Stimulated activated CD4-positive, alpha-beta T cell treated with anti-CD3 and anti-CD28 coated beads, Interleukin-12 subunit alpha, Interleukin-12 subunit beta, amount 100 ng/mL, for 48 hours (primary cell): ENCODE results near the gene KRT2.

Experiments
- DNase-seq, 3 donors: peaks; one replicate each; pipeline ENCODE4 v3.0.0-alpha.2; 2020; ENCODE audit warnings: low read depth in 2 of 3, low spot score in 1 of 3

Gene KRT2

DNA sequence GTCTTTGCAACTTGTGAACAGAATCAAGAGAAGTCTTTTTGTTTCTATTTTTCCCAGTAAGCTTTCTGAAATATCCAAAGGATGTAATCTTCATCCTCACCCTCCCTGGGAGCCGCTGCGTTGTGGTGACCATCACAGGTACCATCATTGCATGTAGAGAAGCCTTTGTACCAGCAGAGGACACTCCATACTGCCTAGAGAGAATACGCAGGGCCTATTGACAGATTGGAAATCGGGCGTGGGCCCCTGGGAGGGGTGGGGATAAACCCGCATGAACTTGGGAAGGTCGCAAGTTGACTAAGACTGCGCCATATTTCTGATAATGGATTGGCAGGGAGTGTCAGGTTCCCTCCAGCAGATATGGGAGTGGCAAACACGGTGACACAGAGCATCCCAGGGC lies 15.5 kb upstream of the KRT2 start:
- no peak for DNase-seq

- no peak for DNase-seq
Measured at GRCh38 chr12:52666471-52666870, 14.5 kb upstream of the KRT2 start.

GRCh38 chr12:52663420-52663819 lies 11.4 kb upstream of the KRT2 start:
- DNase-seq, result no peak

DNA sequence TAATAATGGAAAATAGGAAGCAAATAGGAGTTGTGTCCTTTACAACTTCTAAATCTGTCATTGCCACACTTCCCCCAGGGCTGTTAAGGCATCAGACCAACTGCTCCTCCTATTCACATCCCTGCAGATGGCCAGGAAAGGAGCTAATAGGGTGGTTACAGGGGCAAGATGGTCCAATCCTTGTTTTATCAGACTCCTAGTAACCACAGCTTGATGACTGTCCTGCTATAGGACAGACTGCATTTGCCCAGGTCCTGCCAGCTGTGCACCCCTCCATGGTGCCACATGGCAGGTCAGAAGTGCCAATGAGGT lies 10.9 kb upstream of the KRT2 start:
- DNase-seq, result no peak

DNA sequence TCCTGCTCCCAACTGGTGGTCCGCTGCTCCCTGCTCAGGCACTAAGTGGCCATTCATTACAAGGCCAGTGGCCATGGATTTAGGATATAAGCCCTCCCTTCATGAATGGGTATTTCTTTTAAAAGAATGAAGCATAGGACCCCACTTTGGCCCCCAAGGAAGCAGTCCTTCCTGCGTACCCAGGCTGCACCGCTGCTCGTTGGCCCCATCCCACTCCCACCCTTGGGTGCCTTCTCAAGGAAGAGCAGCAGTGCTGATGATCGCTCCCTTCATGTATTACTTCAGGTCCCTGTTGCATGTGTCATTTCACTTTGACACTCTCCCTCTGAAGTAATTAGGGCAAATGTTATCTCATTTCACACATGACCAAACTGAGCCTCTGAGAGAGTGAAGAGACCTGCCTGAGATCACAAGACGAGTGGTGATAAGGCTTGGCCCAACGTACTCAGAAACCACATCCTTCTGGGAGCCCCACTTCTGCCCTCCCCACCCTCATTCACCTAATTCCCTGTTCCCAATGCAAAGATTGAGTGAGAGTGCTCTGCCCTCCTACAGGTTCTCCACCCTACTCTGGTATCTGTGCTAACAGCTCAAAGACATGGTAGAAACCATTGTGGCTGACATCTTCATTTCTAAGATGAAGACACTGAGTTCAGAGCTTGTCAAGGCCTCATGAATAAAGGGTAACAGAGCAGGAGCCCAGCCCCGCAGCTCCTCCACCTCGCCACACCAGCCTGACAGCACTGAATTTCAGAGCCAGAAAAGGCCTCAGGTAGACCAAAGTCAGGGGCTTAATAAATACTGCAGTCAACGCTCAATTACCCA lies 10.3 kb upstream of the KRT2 start:
- no peak for DNase-seq

DNA sequence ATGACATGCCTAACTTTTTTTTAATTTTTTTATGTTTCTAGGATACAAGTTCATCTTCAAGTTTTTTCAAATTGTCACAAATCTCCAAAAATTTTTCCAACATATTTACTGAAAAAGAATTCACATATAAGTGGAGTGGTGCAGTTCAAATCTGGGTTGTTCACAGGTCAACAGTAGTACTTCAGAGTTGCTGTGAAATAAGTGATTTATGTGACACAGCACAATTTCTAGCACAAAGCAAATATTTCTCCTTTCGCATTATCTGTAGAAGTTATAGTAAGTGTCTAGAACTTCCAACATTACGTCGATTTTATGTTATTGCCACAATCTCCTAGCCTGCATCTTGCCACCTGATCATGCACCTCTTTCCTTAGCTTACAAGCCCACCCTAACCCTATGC lies 9.7 kb upstream of the KRT2 start:
- no peak for DNase-seq

- DNase-seq, result no peak
Measured at GRCh38 chr12:52660934-52661499, 9.0 kb upstream of the KRT2 start.

DNA sequence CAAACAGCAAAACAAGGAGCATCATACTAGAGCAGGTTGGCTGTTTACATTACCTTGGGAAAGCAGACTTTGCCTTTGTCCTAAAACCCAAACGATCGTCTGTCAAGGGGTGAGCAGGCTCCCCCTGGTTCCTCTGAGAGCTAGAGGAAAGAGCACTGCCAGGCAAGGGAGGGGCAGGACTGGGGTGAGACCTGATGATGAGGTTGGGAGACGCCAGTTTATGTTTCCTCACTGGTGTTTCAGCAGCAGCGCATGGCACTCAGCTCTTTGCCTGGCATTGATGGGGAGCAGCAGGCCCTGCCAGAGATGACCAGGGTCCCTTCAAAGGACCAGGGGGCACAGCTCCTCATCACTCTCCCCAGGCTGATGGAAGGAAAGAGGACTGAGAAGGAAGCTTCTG lies 7.9 kb upstream of the KRT2 start:
- DNase-seq, result no peak

DNA sequence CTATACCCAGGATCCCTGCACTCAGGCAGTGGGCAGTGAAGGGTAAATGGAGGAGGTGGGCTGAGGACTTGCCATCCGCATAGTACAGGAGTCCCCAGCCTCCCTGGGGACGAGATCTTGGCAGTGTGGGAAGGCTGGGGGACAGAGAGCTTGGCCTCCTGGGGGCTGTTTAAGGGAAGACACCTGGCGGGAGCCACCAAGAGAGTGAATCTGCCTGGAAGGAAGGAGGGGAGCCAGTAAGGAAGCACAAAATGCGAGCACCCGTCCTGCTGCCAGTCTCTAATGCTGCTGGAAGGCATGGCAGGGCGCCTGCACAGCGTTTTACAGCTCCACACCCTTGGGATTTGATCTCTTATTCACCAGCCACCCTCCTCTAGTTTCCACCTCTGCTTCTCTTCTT lies 7.4 kb upstream of the KRT2 start:
- DNase-seq, result no peak

DNA sequence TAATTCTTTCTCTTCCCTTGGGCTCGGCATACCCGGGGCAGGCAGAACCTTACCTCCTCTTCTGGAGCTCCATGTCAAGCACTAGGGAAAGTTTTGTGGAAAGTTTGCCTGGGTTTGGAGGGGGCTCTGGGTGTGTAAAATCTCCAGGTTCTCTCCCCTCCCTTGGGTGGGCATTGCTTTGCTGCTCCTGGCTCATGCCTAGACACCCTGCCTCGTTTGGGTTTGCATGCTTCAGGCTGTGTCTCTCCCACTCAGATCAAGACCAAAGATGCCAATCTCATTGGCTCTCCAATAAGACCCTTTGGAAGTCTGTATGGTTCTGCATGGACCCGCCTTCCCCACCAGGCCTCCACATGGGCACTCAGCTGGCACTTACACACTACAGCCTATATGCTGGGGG lies 6.2 kb upstream of the KRT2 start:
- DNase-seq, result no peak

DNA sequence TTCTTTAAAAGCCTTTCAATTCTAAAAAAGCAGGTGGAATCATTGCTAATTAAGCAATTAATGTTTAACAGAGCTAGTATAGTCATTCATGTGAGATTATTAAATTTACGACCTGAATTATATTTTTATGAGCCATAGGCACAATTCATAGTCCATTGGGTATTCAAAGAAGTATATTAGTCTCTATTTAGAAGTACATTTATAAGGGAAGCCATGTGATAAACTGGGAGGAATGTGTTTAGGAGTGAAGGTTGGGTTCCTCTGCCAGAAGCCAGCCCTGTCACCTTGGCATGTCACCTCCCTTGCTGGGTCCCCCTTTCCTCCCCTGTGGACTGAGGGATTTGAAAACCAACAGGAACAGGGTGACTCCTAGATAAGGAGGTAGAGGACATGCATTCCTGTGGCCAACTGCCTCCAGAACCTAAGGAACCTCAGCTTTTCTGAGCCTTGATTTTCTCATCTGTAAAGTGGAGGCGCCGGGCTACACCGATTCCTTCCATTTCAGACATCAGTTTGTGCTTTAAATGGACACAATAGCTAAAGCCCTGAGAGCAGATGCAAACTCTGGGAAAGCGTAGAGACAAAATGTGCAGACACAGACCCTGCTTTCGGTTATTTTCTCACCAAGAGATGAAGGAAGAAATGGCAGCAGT lies 5.4 kb upstream of the KRT2 start:
- no peak for DNase-seq

- no peak for DNase-seq
Measured at GRCh38 chr12:52656616-52657015, 4.6 kb upstream of the KRT2 start.

- DNase-seq, result no peak
Measured at GRCh38 chr12:52655720-52656124, 3.7 kb upstream of the KRT2 start.

- DNase-seq, result no peak
Measured at GRCh38 chr12:52655251-52655650, 3.2 kb upstream of the KRT2 start.

DNA sequence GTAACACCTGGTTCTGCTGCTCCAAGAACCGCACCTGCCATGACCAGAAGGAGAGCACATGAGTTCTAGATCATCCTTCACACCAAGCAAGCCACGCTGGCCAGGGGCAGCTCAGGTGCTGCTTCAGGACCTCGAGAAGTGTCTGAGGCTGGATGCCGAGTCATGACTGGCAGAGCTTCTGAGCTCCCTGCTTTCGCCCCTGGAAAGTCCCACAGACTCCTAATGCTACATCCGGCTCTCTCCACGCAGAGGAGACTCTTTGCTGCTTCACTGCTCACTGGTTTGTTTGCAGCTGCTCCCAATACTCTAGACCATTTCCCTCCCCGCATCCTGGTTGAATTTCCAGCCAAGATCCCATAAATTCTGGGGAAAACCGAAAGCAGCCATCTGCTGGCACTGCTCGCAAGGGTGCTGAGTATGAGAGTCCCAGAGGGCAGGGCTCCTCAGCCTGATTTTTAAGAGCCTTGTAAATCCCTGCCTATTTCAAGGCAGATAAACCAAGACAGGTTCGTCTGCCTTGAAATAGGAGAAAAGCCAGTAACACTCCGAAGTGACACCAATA lies 1.4 kb downstream of the KRT2 start:
- DNase-seq, result no peak

- DNase-seq, result no peak
Measured at GRCh38 chr12:52649066-52649465, 2.9 kb downstream of the KRT2 start.

- no peak for DNase-seq
Measured at GRCh38 chr12:52648012-52648550, 3.9 kb downstream of the KRT2 start.

DNA sequence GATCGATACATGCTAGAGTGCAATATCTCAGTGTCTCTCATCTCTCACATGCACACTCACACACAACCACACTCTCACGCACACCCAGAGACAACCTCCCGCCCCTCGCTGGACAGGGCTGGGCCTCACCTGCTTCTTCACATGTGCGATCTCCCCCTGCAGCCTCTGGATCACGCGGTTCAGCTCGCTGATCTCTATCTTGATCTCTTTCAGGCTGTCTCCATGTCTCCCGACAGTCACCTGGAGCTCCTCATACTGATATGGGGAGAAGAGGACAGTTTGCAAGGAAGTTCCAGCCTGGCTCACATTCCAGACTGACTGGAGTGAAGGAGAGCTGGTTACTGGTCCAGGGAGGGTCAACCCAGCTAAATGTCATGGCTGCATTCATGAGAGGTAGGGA lies 4.4 kb downstream of the KRT2 start:
- DNase-seq, result no peak

- no peak for DNase-seq
Measured at GRCh38 chr12:52646613-52647012, 5.4 kb downstream of the KRT2 start.

DNA sequence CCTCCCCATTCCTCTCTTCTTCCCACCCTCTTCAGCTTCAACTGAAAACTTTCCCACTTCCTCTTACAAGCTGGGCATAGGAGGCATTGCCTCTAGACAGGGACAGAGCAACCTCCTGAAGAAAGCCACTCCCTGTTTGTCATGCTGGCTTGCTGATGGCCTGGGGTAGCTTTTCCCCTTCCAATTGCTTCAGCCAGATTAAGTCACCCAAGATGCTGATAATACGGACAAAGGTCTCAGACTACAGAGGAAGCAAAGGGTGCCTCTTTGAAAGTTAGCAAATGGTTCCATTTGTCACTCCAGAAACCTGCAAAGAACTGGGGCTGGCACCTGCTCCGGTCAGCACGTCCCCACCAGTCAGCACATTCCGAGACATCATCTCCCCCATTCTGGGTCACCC lies 6.0 kb downstream of the KRT2 start:
- DNase-seq, result no peak

DNA sequence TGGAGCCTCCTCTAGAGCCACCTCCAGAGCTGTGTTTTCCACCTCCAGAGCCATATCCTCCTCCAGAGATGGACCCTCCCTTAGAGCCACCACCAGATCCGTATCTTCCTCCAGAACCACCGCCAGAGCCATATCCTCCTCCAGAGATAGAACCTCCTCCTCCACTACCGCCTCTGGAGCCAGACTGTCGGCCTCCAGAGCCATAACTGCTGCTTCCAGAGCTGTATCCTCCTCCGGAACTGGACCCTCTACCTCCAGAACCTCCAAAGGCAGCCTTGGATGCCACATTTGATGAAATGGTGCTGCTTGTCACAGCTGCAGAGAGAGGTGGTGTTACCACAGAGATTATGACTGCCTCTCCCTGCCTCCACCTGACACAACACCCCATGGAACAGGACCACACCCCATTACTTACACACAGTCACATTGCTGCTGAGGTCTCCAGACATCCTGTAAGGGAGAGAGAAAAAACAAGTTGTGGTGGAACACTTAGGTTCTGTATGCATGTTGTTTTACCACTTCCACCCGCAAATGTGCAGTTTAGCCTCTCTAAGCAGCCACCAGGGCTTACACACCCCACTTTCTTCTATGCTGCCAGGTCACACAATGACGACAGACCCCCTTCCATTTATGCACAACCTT lies 6.8 kb downstream of the KRT2 start:
- no peak for DNase-seq

DNA sequence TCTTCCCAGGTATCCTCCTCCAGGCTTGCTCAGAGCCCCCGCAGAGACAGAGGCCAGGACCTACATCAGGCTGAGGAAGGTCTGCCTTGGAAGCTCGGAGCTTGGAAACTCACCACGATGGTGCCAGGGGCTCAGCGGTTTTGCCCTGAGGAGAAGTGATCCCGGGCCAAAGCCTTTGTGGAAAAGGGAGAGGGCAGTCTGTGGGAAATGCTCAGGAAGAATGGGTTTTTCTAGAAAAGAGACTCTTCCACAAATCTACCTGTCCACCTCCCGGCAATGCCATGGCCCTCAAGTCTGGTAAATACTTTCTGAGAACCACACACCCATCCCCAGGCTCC lies 8.0 kb downstream of the KRT2 start:
- no peak for DNase-seq
